Prostate gland (tissue), 2 donors: ENCODE results near the gene IFRD2. TPM values are rescaled to one million over a fixed set of nuclear protein-coding genes. Genes with fewer than 3 reads are reported as not detected.

Source experiments
- DNase-seq: peaks from one replicate; pipeline ENCODE4 v3.0.0-alpha.2; 2019; ENCODE audit warnings: low spot score
- H3K27ac ChIP-seq, 2 donors: fragments of 200-600 bp; sonication (generic); 2 replicates each; pipeline ENCODE4 v1.5.1; 2017 to 2019
- H3K27me3 ChIP-seq: fragments of 200-600 bp; sonication (generic); replicated peaks from 2 replicates; pipeline ENCODE4 v1.5.1; 2019; ENCODE audit not compliant: insufficient read depth
- H3K36me3 ChIP-seq, 2 donors: fragments of 200-600 bp; sonication (generic); 1 replicate in 1 of 2; 2 replicates in 1 of 2; pipeline versions ENCODE4 v1.5.1 to v1.8.1; 2017 to 2019
- H3K4me1 ChIP-seq: fragments of 200-600 bp; sonication (generic); replicated peaks from 2 replicates; pipeline ENCODE4 v1.5.1; 2019
- H3K4me3 ChIP-seq, 2 donors: fragments of 200-600 bp; sonication (generic); 2 replicates each; pipeline ENCODE4 v1.5.1; 2017 to 2019
- H3K9me3 ChIP-seq: fragments of 200-600 bp; sonication (generic); 2 replicates; pipeline ENCODE4 v1.5.1; 2017
- POLR2A ChIP-seq: fragments of 450-650 bp; IDR thresholded peaks from one replicate; pipeline ENCODE4 v1.6.1; 2016; ENCODE audit warnings: antibody characterized with exemption, mild to moderate bottlenecking
- POLR2AphosphoS5 ChIP-seq: sonication (generic); formaldehyde crosslinking; IDR thresholded peaks from one replicate; pipeline ENCODE4 v1.6.1; 2017; ENCODE audit warnings: antibody characterized with exemption
- WGBS: methylation state at CpG from one replicate; pipeline ENCODE4 v1.1.5; 2018; 5-methylcytosine and 5-hydroxymethylcytosine counted together
- intact Hi-C: fragments of 100-400 bp; cut with DNase I; formaldehyde crosslinking; loops from one replicate; pipeline ENCODE4 v1.14.2; 2022
- total RNA-seq, 2 donors: library from RNA; depleted of rRNA; stranded (reverse); fragments of >200 nt; gene quantifications; one replicate each; pipeline ENCODE4 v1.1.0, GENCODE V29; 2016
- TF ChIP-seq, protein P1 (sequence below), 4 experiments: fragments of 200-600 bp in 2 of 4; fragments of 450-650 bp in 2 of 4; sonication (generic) in 2 of 4; IDR thresholded peaks; 1 replicate in 3 of 4; 2 replicates in 1 of 4; pipeline ENCODE4 v1.5.1; 2016 to 2019; ENCODE audit warnings: antibody characterized with exemption in 4 of 4, mild to moderate bottlenecking in 2 of 4, moderate library complexity in 2 of 4

IFRD2 gene
- total RNA-seq, 2 donors from 2014 or later, result 93.0 to 99.9 TPM

DNA sequence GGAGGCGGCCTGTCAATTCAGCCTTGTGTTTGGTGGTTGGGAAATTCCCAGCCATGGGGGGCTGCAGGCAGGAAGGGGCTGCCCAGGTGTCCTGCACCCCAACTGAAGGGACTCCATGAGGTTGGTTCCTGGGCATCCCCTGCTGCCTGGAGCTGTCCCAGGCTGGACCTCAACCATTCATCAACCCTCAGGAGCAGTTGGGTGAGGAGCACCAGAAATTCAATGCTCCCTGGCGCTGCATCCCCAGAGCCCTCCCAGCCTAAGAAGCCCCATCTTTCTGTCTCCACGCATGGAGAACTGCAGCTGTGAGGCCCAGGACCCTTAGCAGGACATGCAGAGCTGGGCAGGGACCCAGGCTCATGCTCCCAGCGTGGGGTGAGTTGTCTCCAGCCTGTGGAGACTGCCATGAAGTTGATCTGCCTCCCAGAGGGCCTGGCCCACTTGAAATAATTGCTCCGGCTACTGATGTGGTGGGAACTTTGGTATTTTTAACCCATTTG is 31.2 kb downstream of the IFRD2 start:
- 59% methylated on average over 4 of the region's 5 CpGs for WGBS
- no peaks in the 10 kb centered on the region for H3K27me3 ChIP-seq
- H3K36me3 ChIP-seq, result peaks cover 19 to 21% of the 10 kb centered on the region in 2 donors
- intact Hi-C loops, result loop anchor here (1.0 to 2.0 kb wide), 2 partner anchors 11 to 62 kb away; partner anchors contain the start of gene HYAL2
- no peak for DNase-seq
- H3K27ac ChIP-seq, result peak overlapping the region; percentile 96 to 98
- TF ChIP-seq POLR2AphosphoS5 (no peak), POLR2A (no peak)
- TF ChIP-seq, protein P1, sequence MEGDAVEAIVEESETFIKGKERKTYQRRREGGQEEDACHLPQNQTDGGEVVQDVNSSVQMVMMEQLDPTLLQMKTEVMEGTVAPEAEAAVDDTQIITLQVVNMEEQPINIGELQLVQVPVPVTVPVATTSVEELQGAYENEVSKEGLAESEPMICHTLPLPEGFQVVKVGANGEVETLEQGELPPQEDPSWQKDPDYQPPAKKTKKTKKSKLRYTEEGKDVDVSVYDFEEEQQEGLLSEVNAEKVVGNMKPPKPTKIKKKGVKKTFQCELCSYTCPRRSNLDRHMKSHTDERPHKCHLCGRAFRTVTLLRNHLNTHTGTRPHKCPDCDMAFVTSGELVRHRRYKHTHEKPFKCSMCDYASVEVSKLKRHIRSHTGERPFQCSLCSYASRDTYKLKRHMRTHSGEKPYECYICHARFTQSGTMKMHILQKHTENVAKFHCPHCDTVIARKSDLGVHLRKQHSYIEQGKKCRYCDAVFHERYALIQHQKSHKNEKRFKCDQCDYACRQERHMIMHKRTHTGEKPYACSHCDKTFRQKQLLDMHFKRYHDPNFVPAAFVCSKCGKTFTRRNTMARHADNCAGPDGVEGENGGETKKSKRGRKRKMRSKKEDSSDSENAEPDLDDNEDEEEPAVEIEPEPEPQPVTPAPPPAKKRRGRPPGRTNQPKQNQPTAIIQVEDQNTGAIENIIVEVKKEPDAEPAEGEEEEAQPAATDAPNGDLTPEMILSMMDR (IDR thresholded peaks at IDR 0.05), result no peak
- peaks cover 16% of the 10 kb centered on the region for H3K4me1 ChIP-seq
- peak overlapping the region; percentile 54 to 62 for H3K4me3 ChIP-seq
- H3K9me3 ChIP-seq, result no peaks in the 10 kb centered on the region

DNA sequence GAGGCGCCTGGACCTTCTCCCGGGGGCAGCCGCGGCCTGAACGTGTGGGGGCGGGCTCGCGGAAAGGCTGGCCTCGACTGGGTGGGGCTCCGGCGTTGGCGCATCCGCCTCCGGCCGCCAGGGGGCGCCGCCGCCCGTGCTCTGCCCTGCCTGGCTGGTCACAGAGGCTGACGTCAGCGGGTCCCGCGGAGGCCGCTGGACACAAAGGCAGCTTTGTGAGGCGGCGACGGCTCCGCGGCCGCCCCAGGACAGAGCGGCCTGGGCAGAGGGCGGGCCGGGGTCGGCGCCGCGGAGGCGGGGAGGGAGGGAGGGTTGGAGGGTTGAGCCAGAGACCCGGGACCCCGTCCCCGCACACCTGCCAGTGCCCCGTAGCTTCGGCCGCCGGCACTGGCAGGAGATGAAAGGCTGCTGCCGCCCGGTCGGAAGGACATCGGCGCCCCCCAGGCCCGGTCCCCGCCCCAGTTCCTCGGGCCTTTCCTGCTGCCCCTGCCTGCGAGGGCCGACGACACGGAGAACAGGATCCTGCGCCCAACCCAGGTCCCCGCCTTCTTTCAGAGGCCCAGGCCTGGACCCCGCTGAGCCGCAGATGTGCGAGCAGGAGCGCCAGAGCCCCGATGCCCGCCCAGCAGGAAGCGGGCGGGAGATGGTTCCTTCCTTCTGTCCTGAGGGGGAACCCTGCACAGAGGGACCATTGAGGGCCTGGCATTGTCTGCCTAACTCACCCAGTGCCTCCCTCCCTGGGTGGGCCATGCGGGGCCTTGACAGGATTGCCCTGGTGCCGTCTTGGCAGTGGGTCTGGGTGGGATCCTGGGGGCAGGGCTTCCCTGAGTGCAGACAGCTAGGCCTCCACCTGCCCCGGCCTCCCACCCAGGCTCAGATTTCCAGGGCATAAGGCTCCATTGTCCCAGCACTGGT is 31.9 kb downstream of the IFRD2 start:
- peak; percentile 89 for DNase-seq
- Histone ChIP-seq H3K4me3 (peak overlapping the region; percentile 54 to 62), H3K27me3 (no peaks in the 10 kb centered on the region), H3K36me3 (peaks cover 19 to 21% of the 10 kb centered on the region in 2 donors), H3K9me3 (no peaks in the 10 kb centered on the region), H3K4me1 (peaks cover 16% of the 10 kb centered on the region), H3K27ac (peak overlapping the region; percentile 96 to 98)
- under 1% methylated on average over 64 of the region's 70 CpGs for WGBS
- intact Hi-C loops, result loop anchor here (1.0 to 2.0 kb wide), 2 partner anchors 12 to 63 kb away; partner anchors contain the start of gene HYAL2
- peak; percentile 69 for TF ChIP-seq POLR2A
- TF ChIP-seq, protein P1 (IDR thresholded peaks at IDR 0.05), result peak; percentile 99 to 100 (median 100)
- peak; percentile 76 for TF ChIP-seq POLR2AphosphoS5

DNA sequence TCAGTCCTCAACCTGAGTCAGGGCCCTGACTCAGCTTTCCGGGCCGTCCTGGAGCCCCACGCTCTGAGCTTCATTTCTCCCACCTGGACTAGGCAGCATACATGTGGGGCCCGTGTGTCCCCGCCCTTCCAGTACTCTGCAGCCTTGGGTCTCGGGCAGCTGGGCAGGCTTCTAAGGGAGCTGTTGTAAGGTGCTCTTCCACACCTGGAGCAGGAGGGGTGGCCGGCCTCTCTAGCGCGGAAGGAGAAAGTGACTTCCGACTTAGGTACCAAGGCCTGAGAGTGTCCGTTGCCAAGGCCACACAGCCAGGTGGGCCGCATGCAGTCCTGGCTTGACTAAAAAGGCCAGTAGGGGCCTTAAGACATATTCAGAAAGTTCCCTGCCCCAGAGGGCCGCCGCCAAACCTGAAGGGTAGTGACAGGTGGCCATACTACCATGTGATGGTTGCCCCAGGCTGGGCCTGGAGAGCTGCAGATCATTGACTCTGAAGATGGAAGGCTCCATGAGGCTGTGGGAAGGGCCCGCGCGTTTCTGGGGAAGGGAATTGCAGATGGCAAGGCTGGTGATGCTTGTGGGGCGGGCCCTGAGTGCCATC is 32.7 kb downstream of the IFRD2 start:
- TF ChIP-seq POLR2AphosphoS5 (no peak), POLR2A (no peak)
- TF ChIP-seq, protein P1 (IDR thresholded peaks at IDR 0.05), result no peak
- Histone ChIP-seq H3K27ac (peak overlapping the region; percentile 96 to 98), H3K9me3 (no peaks in the 10 kb centered on the region), H3K36me3 (peaks cover 19 to 21% of the 10 kb centered on the region in 2 donors), H3K27me3 (no peaks in the 10 kb centered on the region), H3K4me1 (peaks cover 16% of the 10 kb centered on the region), H3K4me3 (peak overlapping the region in 1 of 2 donors; percentile 62)
- WGBS, result 62% methylated on average over 14 of the region's 18 CpGs
- no peak for DNase-seq
- intact Hi-C loops, result loop anchor here (1.0 to 2.0 kb wide), 2 partner anchors 13 to 63 kb away; partner anchors contain the start of gene HYAL2

DNA sequence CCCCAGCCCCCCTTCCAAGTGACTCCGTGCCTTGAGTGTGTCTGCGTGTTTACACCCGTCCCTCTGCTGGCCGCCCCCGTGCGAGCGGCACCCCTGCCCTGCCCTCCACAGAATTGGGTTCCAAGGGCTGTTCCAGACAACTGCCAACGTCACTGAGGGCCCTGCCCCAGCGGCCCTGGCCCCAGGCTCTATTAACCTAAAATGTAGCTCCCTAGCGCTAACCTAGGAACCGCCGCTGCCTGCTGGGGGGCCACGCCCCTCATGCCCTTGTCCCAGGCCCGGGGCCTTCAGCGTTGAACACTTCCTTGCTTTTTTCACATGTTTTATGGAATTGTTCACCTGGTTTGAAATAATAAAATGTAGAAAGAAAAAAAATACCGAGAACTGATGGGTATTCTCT is 33.2 kb downstream of the IFRD2 start:
- no peak overlapping the region for H3K4me3 ChIP-seq
- intact Hi-C loops, result no loop called here
- no peaks in the 10 kb centered on the region for H3K9me3 ChIP-seq
- no peaks in the 10 kb centered on the region for H3K27me3 ChIP-seq
- TF ChIP-seq, protein P1 (IDR thresholded peaks at IDR 0.05), result no peak
- TF ChIP-seq POLR2A, result no peak
- no peak for TF ChIP-seq POLR2AphosphoS5
- no peak for DNase-seq
- H3K36me3 ChIP-seq, result peaks cover 19 to 21% of the 10 kb centered on the region in 2 donors
- H3K27ac ChIP-seq, result peak overlapping the region; percentile 96 to 98
- peaks cover 16% of the 10 kb centered on the region for H3K4me1 ChIP-seq
- WGBS, result 57% methylated on average over 16 of the region's 16 CpGs
